Measurements from ENCODE around the gene MAP2. TPM values are rescaled to one million over a fixed set of nuclear protein-coding genes. Genes with fewer than 3 reads are reported as not detected.

The MAP2 gene
- total and polyA plus RNA-seq, 2 donors (not counting 3 experiments of a cell fraction or from before 2014, with no cell fraction given), result 19.4 to 46.1 TPM

DNA sequence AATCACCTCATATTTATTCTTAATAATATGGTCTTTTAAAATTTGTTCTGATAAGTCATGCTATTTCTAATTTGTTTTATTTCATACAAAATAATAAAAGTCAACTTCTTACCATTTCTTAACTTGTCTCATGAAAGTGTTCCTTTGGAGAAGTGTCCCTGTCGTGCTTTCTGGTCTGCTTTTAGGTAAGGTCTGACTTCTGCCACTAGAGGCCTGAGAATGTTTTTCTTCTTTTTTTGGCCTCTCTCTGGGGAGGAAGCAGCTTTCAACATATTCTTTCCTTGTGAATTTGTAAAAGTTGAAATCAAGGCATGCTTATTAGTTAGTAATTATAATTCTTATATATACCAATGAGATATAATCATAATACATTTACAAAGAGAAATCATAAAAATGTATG lies 39.4 kb downstream of the MAP2 start:
- intact Hi-C loops (cut with micrococcal nuclease), result no loop called here
- no TSS peak for BruUV-seq (replicated peaks)
- Histone ChIP-seq H3K27me3 (ENCODE audit: control insufficient read depth in 2 of 2, insufficient read depth in 2 of 2, low read length in 2 of 2) (no peaks in the 10 kb centered on the region), H3K36me3 (ENCODE audit: control insufficient read depth in 2 of 2, extremely low read depth in 1 of 2, insufficient read depth in 2 of 2, low read length in 2 of 2) (no peaks in the 10 kb centered on the region), H3K4me1 (ENCODE audit: control insufficient read depth, extremely low read depth, insufficient read depth, low read length) (no peaks in the 10 kb centered on the region), H3K9me3 (replicated peaks; ENCODE audit: control insufficient read depth, insufficient read depth, low read length) (no peaks in the 10 kb centered on the region), H3K27ac (ENCODE audit: insufficient read depth, low read depth, low read length) (no peak overlapping the region), H2AFZ (ENCODE audit: low read depth, low read length) (no peak overlapping the region), H4K20me1 (replicated peaks; ENCODE audit: control insufficient read depth, extremely low read depth, insufficient read depth, low read length) (no peaks in the 10 kb centered on the region), H3K79me2 (ENCODE audit: control insufficient read depth, insufficient read depth, low read length) (no peaks in the 10 kb centered on the region), H3K4me2 (ENCODE audit: insufficient read depth, low read length) (no peak overlapping the region), H3K9me1 (replicated peaks; ENCODE audit: control insufficient read depth, extremely low read depth, insufficient read depth, low read length) (no peaks in the 10 kb centered on the region), H3K4me3 (replicated peaks in 1 of 3; ENCODE audit: insufficient read depth in 1 of 3, low read depth in 1 of 3, low read length in 3 of 3) (no peak overlapping the region), H3K9ac (replicated peaks; ENCODE audit: extremely low read depth, insufficient read depth, low read length) (no peak overlapping the region)
- dilution Hi-C loops (cut with MboI; ENCODE audit: extremely low pct_ligation_motif_present, low sequenced_read_pairs), result no loop called here
- CTCF ChIA-PET, result interaction anchor here (1.0 to 1.7 kb wide), 5 partner anchors 9 to 92 kb away, joined by 3 to 5 read pairs (median 4); no protein-coding TSS in a partner anchor
- TF ChIP-seq POLR2A (IDR thresholded peaks at IDR 0.05; ENCODE audit: low read depth, low read length), result no peak
- TF ChIP-seq, protein P1, sequence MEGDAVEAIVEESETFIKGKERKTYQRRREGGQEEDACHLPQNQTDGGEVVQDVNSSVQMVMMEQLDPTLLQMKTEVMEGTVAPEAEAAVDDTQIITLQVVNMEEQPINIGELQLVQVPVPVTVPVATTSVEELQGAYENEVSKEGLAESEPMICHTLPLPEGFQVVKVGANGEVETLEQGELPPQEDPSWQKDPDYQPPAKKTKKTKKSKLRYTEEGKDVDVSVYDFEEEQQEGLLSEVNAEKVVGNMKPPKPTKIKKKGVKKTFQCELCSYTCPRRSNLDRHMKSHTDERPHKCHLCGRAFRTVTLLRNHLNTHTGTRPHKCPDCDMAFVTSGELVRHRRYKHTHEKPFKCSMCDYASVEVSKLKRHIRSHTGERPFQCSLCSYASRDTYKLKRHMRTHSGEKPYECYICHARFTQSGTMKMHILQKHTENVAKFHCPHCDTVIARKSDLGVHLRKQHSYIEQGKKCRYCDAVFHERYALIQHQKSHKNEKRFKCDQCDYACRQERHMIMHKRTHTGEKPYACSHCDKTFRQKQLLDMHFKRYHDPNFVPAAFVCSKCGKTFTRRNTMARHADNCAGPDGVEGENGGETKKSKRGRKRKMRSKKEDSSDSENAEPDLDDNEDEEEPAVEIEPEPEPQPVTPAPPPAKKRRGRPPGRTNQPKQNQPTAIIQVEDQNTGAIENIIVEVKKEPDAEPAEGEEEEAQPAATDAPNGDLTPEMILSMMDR (IDR thresholded peaks at IDR 0.05; ENCODE audit: extremely low read depth in 1 of 2, insufficient read depth in 1 of 2, low read depth in 1 of 2, low read length in 2 of 2), result peak in 1 of 2 donors; percentile 5
- no peak for FAIRE-seq
- no peak for DNase-seq (ENCODE audit: low read depth, low spot score)
- POLR2A ChIA-PET, result no interaction called here

DNA sequence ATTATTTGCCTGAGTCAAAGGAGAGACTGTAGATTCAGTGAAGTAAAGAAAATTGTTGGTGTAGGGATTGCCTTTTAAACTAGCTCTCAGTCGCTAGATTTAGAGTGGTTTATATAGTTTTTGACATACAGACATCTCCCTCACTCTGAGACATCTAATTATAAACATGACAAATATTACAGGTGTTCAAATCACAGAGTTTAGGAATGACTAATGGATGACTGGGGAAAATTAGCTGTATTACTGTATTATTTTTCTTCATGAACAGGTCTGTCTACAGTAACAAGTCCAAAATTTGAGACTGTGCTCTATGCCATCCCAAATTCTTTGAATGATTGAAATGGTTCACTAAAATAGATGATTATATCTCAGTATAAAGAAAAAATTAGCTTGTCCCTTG lies 40.0 kb downstream of the MAP2 start:
- H3K4me3 ChIP-seq (replicated peaks in 1 of 3; ENCODE audit: insufficient read depth in 1 of 3, low read depth in 1 of 3, low read length in 3 of 3), result no peak overlapping the region
- H3K27ac ChIP-seq (ENCODE audit: insufficient read depth, low read depth, low read length), result no peak overlapping the region
- H3K27me3 ChIP-seq (ENCODE audit: control insufficient read depth in 2 of 2, insufficient read depth in 2 of 2, low read length in 2 of 2), result no peaks in the 10 kb centered on the region
- BruUV-seq (replicated peaks), result no TSS peak
- no peaks in the 10 kb centered on the region for H3K4me1 ChIP-seq (ENCODE audit: control insufficient read depth, extremely low read depth, insufficient read depth, low read length)
- no peaks in the 10 kb centered on the region for H3K79me2 ChIP-seq (ENCODE audit: control insufficient read depth, insufficient read depth, low read length)
- no peak overlapping the region for H2AFZ ChIP-seq (ENCODE audit: low read depth, low read length)
- no peak overlapping the region for H3K4me2 ChIP-seq (ENCODE audit: insufficient read depth, low read length)
- no peaks in the 10 kb centered on the region for H3K9me1 ChIP-seq (replicated peaks; ENCODE audit: control insufficient read depth, extremely low read depth, insufficient read depth, low read length)
- H3K9me3 ChIP-seq (replicated peaks; ENCODE audit: control insufficient read depth, insufficient read depth, low read length), result no peaks in the 10 kb centered on the region
- H4K20me1 ChIP-seq (replicated peaks; ENCODE audit: control insufficient read depth, extremely low read depth, insufficient read depth, low read length), result no peaks in the 10 kb centered on the region
- ChIA-PET CTCF (interaction anchor here (1.0 to 1.7 kb wide), 6 partner anchors 9 to 91 kb away, joined by 3 to 5 read pairs (median 4); no protein-coding TSS in a partner anchor), POLR2A (no interaction called here)
- TF ChIP-seq POLR2A (IDR thresholded peaks at IDR 0.05; ENCODE audit: low read depth, low read length) (no peak), MAX (IDR thresholded peaks at IDR 0.05; ENCODE audit: insufficient read depth, insufficient read length) (no peak), FOS (IDR thresholded peaks at IDR 0.05; ENCODE audit: borderline replicate concordance, insufficient read depth, low read length) (no peak), GATA2 (IDR thresholded peaks at IDR 0.05; ENCODE audit: insufficient read depth, insufficient read length, low read depth, low read length) (no peak), JUN (IDR thresholded peaks at IDR 0.05; ENCODE audit: borderline replicate concordance, insufficient read depth, insufficient read length, low read depth) (no peak), EZH2 (IDR thresholded peaks at IDR 0.05; ENCODE audit: borderline replicate concordance, low read depth, low read length, severe bottlenecking) (no peak), POLR2AphosphoS5 (IDR thresholded peaks at IDR 0.05; ENCODE audit: insufficient read depth, low read depth, low read length) (no peak)
- TF ChIP-seq, protein P1 (IDR thresholded peaks at IDR 0.05; ENCODE audit: extremely low read depth in 1 of 2, insufficient read depth in 1 of 2, low read depth in 1 of 2, low read length in 2 of 2), result no peak
- dilution Hi-C loops (cut with MboI; ENCODE audit: extremely low pct_ligation_motif_present, low sequenced_read_pairs) (no loop called here), intact Hi-C loops (cut with micrococcal nuclease) (no loop called here)
- no peak for FAIRE-seq
- H3K36me3 ChIP-seq (ENCODE audit: control insufficient read depth in 2 of 2, extremely low read depth in 1 of 2, insufficient read depth in 2 of 2, low read length in 2 of 2), result no peaks in the 10 kb centered on the region
- no peak for DNase-seq (ENCODE audit: low read depth, low spot score)
- H3K9ac ChIP-seq (replicated peaks; ENCODE audit: extremely low read depth, insufficient read depth, low read length), result no peak overlapping the region

Measured in endothelial cell of umbilical vein (primary cell).